Endodermal cell (in vitro differentiated cells): ENCODE results near the gene SOX5. TPM values are rescaled to one million over a fixed set of nuclear protein-coding genes. Genes with fewer than 3 reads are reported as not detected.

Experiments
- DNase-seq: peaks from one replicate; pipeline ENCODE4 v3.0.0-alpha.2; 2017
- H3K27ac ChIP-seq: 2 replicates; pipeline ENCODE4 v1.5.1; 2013; ENCODE audit warnings: mild to moderate bottlenecking, low read depth, low read length, moderate library complexity
- H3K27me3 ChIP-seq: 2 replicates; pipeline ENCODE4 v1.6.1; 2013; ENCODE audit warnings: mild to moderate bottlenecking, low read length, moderate library complexity; ENCODE audit not compliant: insufficient read depth, control insufficient read depth, poor library complexity, severe bottlenecking
- H3K36me3 ChIP-seq: 2 replicates; pipeline ENCODE4 v1.7.0; 2013; ENCODE audit warnings: mild to moderate bottlenecking, low read length, moderate library complexity; ENCODE audit not compliant: control insufficient read depth, insufficient read depth
- H3K4me1 ChIP-seq: one replicate; pipeline ENCODE4 v1.7.0; 2013; ENCODE audit warnings: low read length; ENCODE audit not compliant: control insufficient read depth, insufficient read depth
- H3K4me3 ChIP-seq: 2 replicates; pipeline ENCODE4 v1.5.1; 2013; ENCODE audit warnings: mild to moderate bottlenecking, low read length, moderate library complexity
- H3K9ac ChIP-seq: 2 replicates; pipeline ENCODE4 v1.6.1; 2013; ENCODE audit warnings: mild to moderate bottlenecking, low read length, moderate library complexity; ENCODE audit not compliant: poor library complexity, severe bottlenecking; ENCODE audit errors: extremely low read depth
- H3K9me3 ChIP-seq: 2 replicates; pipeline ENCODE4 v1.6.1; 2013; ENCODE audit warnings: mild to moderate bottlenecking, low read length, moderate library complexity; ENCODE audit not compliant: control insufficient read depth
- H3K27ac Mint-ChIP-seq: 2 replicates; pipeline ENCODE4 v1.8.0; 2020; ENCODE audit warnings: mixed read lengths
- H3K27me3 Mint-ChIP-seq: 2 replicates; pipeline ENCODE4 v1.8.0; 2021; ENCODE audit warnings: mild to moderate bottlenecking, mixed read lengths; ENCODE audit not compliant: insufficient read depth
- H3K36me3 Mint-ChIP-seq: 2 replicates; pipeline ENCODE4 v1.8.0; 2020; ENCODE audit warnings: low read depth, mixed read lengths
- H3K4me1 Mint-ChIP-seq: 2 replicates; pipeline ENCODE4 v1.8.0; 2020; ENCODE audit warnings: mixed read lengths
- H3K4me3 Mint-ChIP-seq: 2 replicates; pipeline ENCODE4 v1.8.0; 2020; ENCODE audit warnings: mild to moderate bottlenecking, moderate library complexity, mixed read lengths
- H3K9me3 Mint-ChIP-seq: 2 replicates; pipeline ENCODE4 v1.8.0; 2020; ENCODE audit warnings: mild to moderate bottlenecking, mixed read lengths
- WGBS, 2 experiments: methylation state at CpG; one replicate each; pipeline versions ENCODE4 v1.1.5 to v1.1.7; 2013; ENCODE audit warnings: missing lambda C conversion rate in 2 of 2, mixed read lengths in 1 of 2; ENCODE audit not compliant: insufficient coverage in 1 of 2, insufficient read length in 1 of 2; 5-methylcytosine and 5-hydroxymethylcytosine counted together
- total RNA-seq, 2 donors: library from RNA; stranded (reverse); fragmentation: NEBNext Ultra II Directional in 1 of 2; extraction: Animal tissue kit (Norgen Biotek cat#: 25700) in 1 of 2; gene quantifications; 2 replicates in 1 of 2; 3 replicates in 1 of 2; pipeline ENCODE4 v1.2.1, GENCODE V29; 2021
- TF ChIP-seq, protein P1 (sequence below): fragments of 200-600 bp; sonication (generic); conservative IDR thresholded peaks from 2 replicates; pipeline ENCODE4 v1.5.0; 2021; ENCODE audit warnings: antibody characterized with exemption, mild to moderate bottlenecking

The SOX5 gene
- total RNA-seq, 2 donors from 2014 or later, result 6.8 to 30.7 TPM

GRCh38 chr12:23555825-23556207 lies 393.7 kb downstream of the SOX5 start:
- no peak for DNase-seq
- H3K9me3 ChIP-seq, result no peaks in the 10 kb centered on the region
- peaks cover 27% of the 10 kb centered on the region for H3K4me1 Mint-ChIP-seq
- H3K4me3 Mint-ChIP-seq, result no peak overlapping the region
- H3K27ac ChIP-seq, result peak overlapping the region; percentile 80
- TF ChIP-seq, protein P1, sequence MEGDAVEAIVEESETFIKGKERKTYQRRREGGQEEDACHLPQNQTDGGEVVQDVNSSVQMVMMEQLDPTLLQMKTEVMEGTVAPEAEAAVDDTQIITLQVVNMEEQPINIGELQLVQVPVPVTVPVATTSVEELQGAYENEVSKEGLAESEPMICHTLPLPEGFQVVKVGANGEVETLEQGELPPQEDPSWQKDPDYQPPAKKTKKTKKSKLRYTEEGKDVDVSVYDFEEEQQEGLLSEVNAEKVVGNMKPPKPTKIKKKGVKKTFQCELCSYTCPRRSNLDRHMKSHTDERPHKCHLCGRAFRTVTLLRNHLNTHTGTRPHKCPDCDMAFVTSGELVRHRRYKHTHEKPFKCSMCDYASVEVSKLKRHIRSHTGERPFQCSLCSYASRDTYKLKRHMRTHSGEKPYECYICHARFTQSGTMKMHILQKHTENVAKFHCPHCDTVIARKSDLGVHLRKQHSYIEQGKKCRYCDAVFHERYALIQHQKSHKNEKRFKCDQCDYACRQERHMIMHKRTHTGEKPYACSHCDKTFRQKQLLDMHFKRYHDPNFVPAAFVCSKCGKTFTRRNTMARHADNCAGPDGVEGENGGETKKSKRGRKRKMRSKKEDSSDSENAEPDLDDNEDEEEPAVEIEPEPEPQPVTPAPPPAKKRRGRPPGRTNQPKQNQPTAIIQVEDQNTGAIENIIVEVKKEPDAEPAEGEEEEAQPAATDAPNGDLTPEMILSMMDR, result no peak
- H3K9me3 Mint-ChIP-seq, result no peaks in the 10 kb centered on the region
- no peak overlapping the region for H3K4me3 ChIP-seq
- H3K27me3 ChIP-seq, result no peaks in the 10 kb centered on the region
- peaks cover 16% of the 10 kb centered on the region for H3K36me3 Mint-ChIP-seq
- H3K4me1 ChIP-seq, result peaks cover 17% of the 10 kb centered on the region
- no peak overlapping the region for H3K27ac Mint-ChIP-seq
- WGBS, 2 experiments, result 94% methylated on average over 2 of the region's 2 CpGs; no CpG with 5 or more reads in 1 of the 2 experiments
- H3K9ac ChIP-seq, result no peak overlapping the region
- no peaks in the 10 kb centered on the region for H3K36me3 ChIP-seq
- no peaks in the 10 kb centered on the region for H3K27me3 Mint-ChIP-seq

DNA sequence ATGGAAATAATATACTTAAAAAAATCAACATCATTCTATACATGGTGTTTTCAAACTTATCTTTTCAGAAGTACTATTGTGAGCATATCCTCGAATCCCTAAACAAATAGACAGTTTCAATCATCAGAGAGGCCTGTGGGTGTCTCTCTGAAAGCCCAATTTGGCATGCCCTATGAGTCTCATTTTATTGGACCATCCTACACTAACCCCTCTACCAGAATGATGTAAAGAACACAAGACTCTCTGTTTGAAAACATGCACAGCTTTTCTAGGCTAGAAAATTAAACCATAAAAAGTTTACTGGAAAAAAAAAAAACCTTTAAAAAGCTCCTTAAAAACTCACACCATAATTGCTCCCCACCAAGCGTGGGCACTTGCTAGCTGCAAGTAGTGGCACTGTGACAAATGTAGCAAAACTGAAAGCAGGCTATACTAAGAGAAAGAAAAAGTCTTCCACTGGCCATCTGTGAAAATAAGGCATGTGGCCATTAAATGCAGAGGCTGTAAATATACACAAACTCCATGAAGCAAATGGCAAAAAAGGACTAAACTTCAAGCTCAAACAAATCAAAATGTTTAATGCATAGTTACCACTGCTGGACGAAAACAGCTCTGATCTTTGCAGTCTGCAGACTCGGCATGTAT lies 394.2 kb downstream of the SOX5 start:
- Mint-ChIP-seq H3K27me3 (no peaks in the 10 kb centered on the region), H3K4me1 (peaks cover 31% of the 10 kb centered on the region), H3K27ac (no peak overlapping the region), H3K4me3 (no peak overlapping the region), H3K36me3 (peaks cover 13% of the 10 kb centered on the region), H3K9me3 (no peaks in the 10 kb centered on the region)
- H3K9ac ChIP-seq, result no peak overlapping the region
- no peaks in the 10 kb centered on the region for H3K36me3 ChIP-seq
- peaks cover 21% of the 10 kb centered on the region for H3K4me1 ChIP-seq
- peak overlapping the region; percentile 80 for H3K27ac ChIP-seq
- DNase-seq, result no peak
- 76 to 81% methylated on average over 2 to 4 of the region's 4 CpGs for WGBS, 2 experiments
- H3K27me3 ChIP-seq, result no peaks in the 10 kb centered on the region
- H3K4me3 ChIP-seq, result no peak overlapping the region
- H3K9me3 ChIP-seq, result no peaks in the 10 kb centered on the region
- TF ChIP-seq, protein P1, result no peak

- no peaks in the 10 kb centered on the region for H3K27me3 Mint-ChIP-seq
- Histone ChIP-seq H3K4me3 (no peak overlapping the region), H3K36me3 (no peaks in the 10 kb centered on the region), H3K9ac (no peak overlapping the region), H3K27ac (no peak overlapping the region), H3K4me1 (peaks cover 13% of the 10 kb centered on the region), H3K9me3 (no peaks in the 10 kb centered on the region), H3K27me3 (no peaks in the 10 kb centered on the region)
- 76 to 83% methylated on average over 1 of the region's 1 CpG for WGBS, 2 experiments
- no peaks in the 10 kb centered on the region for H3K9me3 Mint-ChIP-seq
- no peak overlapping the region for H3K4me3 Mint-ChIP-seq
- TF ChIP-seq, protein P1, result no peak
- no peak for DNase-seq
- peaks cover 35% of the 10 kb centered on the region for H3K4me1 Mint-ChIP-seq
- no peak overlapping the region for H3K27ac Mint-ChIP-seq
- H3K36me3 Mint-ChIP-seq, result peaks cover 2% of the 10 kb centered on the region
These were observed 397.1 kb downstream of the SOX5 start for GRCh38 chr12:23552417-23552816.
